ENCODE data around the gene CDON. TPM values are rescaled to one million over a fixed set of nuclear protein-coding genes. Genes with fewer than 3 reads are reported as not detected.

Gene CDON
- total RNA-seq, 1 experiment from 2014 or later = 17.2 TPM

GRCh38 chr11:126029805-126030204, 32.9 kb downstream of the CDON start:
- H3K4me1 Mint-ChIP-seq = peaks cover 13 to 17% of the 10 kb centered on the region in 2 experiments
- H2BK15ac ChIP-seq (ENCODE audit: low read depth, low read length) = no peak overlapping the region
- no peak overlapping the region for H4K8ac ChIP-seq (replicated peaks; ENCODE audit: insufficient read length, low read depth, low read length)
- no peak overlapping the region for H2BK120ac ChIP-seq (ENCODE audit: low read depth, low read length, poor library complexity, severe bottlenecking)
- H3K36me3 Mint-ChIP-seq (ENCODE audit: insufficient read depth in 1 of 3, low read depth in 3 of 3) = peaks cover 0 to 4% (median 0%) of the 10 kb centered on the region in 3 experiments; a peak in 2 of 7 replicates
- H3K4ac ChIP-seq (ENCODE audit: low read depth, low read length) = no peak overlapping the region
- DNase-seq = no peak
- no peak overlapping the region for H3K18ac ChIP-seq (ENCODE audit: insufficient read length, low read depth, low read length)
- no peak overlapping the region for H3K14ac ChIP-seq (ENCODE audit: insufficient read depth, low read length)
- H4K91ac ChIP-seq (ENCODE audit: insufficient read length, low read depth, low read length) = no peak overlapping the region
- no peak overlapping the region for H3K27ac Mint-ChIP-seq
- no peaks in the 10 kb centered on the region for H3K23me2 ChIP-seq (ENCODE audit: insufficient read length, low read depth, low read length, poor library complexity, severe bottlenecking)
- no peak for TF ChIP-seq CTCF (conservative IDR thresholded peaks at IDR 0.05)
- H3K9me3 ChIP-seq (ENCODE audit: control insufficient read depth, low read depth, low read length) = no peaks in the 10 kb centered on the region
- no CpG with 5 or more reads among the region's 2 CpGs for WGBS (ENCODE audit: extremely low coverage, insufficient read length, low lambda C conversion rate)
- H3K4me2 ChIP-seq (ENCODE audit: insufficient read depth, insufficient read length, low read length) = no peak overlapping the region
- no peak overlapping the region for H3K27ac ChIP-seq (ENCODE audit: insufficient read length, low read depth, low read length)
- no peak overlapping the region for H2AFZ ChIP-seq (ENCODE audit: low read length)
- H3K27me3 Mint-ChIP-seq (ENCODE audit: low read depth) = no peaks in the 10 kb centered on the region
- H2BK20ac ChIP-seq (ENCODE audit: low read depth, low read length, poor library complexity, severe bottlenecking) = no peak overlapping the region
- no peak overlapping the region for H4K5ac ChIP-seq (ENCODE audit: insufficient read length, low read depth, low read length)
- H3K79me2 ChIP-seq (ENCODE audit: insufficient read depth, low read length) = no peaks in the 10 kb centered on the region
- H3K9ac ChIP-seq (ENCODE audit: extremely low read depth, insufficient read length, low read length) = no peak overlapping the region
- H3K27me3 ChIP-seq (ENCODE audit: insufficient read depth, low read length) = no peaks in the 10 kb centered on the region
- no peak overlapping the region for H2BK5ac ChIP-seq (ENCODE audit: insufficient read length, low read length)
- no peak overlapping the region for H2BK12ac ChIP-seq (ENCODE audit: insufficient read length, low read depth, low read length)
- no peak overlapping the region for H3T11ph ChIP-seq (ENCODE audit: low read length)
- no peaks in the 10 kb centered on the region; a peak in 1 of 5 replicates for H3K9me3 Mint-ChIP-seq
- H2AK5ac ChIP-seq (ENCODE audit: insufficient read length, low read length) = no peak overlapping the region
- no peak overlapping the region for H3K23ac ChIP-seq (ENCODE audit: insufficient read length, low read depth, low read length)
- no peaks in the 10 kb centered on the region for H4K20me1 ChIP-seq (ENCODE audit: control insufficient read depth, insufficient read depth, insufficient read length)
- H3K56ac ChIP-seq (ENCODE audit: insufficient read length, low read depth, low read length) = no peak overlapping the region
- no peaks in the 10 kb centered on the region; the same call in 1 of the 2 replicates for H3K4me1 ChIP-seq (ENCODE audit: insufficient read depth, low read length)
- no peak overlapping the region for H3K4me3 Mint-ChIP-seq
- H3K79me1 ChIP-seq (ENCODE audit: insufficient read depth, low read depth, low read length, poor library complexity, severe bottlenecking) = peaks cover 3% of the 10 kb centered on the region

Measured in H9 (cell line).